IPS-NIHi11 (cell line): Measurements from ENCODE around the gene XRCC1.
A peak's percentile ranks its signal among the peaks of the same experiment; 100 is the strongest.
"Not testable (repeated sequence)": the region's sequence is repeated elsewhere in the genome, so short reads cannot be mapped to it uniquely, and the experiment has no call there.

ENCODE experiments used
- DNase-seq: peaks from one replicate; pipeline ENCODE4 v3.0.0; 2012; ENCODE audit warnings: mixed read lengths, low spot score

XRCC1 gene

GRCh38 chr19:43519436-43520088 lies 55.8 kb downstream of the XRCC1 start:
- peak; percentile 78 for DNase-seq

GRCh38 chr19:43518051-43518450 lies 57.3 kb downstream of the XRCC1 start:
- no peak for DNase-seq

- DNase-seq = not testable (repeated sequence)
Measured at GRCh38 chr19:43512399-43512798, 62.9 kb downstream of the XRCC1 start.

GRCh38 chr19:43511324-43511723 lies 64.0 kb downstream of the XRCC1 start:
- DNase-seq = no peak

GRCh38 chr19:43510713-43511112 lies 64.6 kb downstream of the XRCC1 start:
- no peak for DNase-seq

GRCh38 chr19:43507880-43508279 lies 67.4 kb downstream of the XRCC1 start:
- DNase-seq = no peak

- DNase-seq = no peak
Measured at GRCh38 chr19:43506629-43507028, 68.7 kb downstream of the XRCC1 start.

GRCh38 chr19:43505941-43506340 lies 69.4 kb downstream of the XRCC1 start:
- no peak for DNase-seq

GRCh38 chr19:43505186-43505456 lies 70.2 kb downstream of the XRCC1 start:
- no peak for DNase-seq

- peak; percentile 68 for DNase-seq
Measured at GRCh38 chr19:43504426-43505185, 70.7 kb downstream of the XRCC1 start, which contains the start of gene PHLDB3. Gene PHLDB3, minus strand, starts transcription at chr19:43504746. Its CDS starts 628 bp downstream, at chr19:43504118.

- peak; percentile 97 for DNase-seq
Measured at GRCh38 chr19:43503501-43504425, 71.6 kb downstream of the XRCC1 start.

- DNase-seq = no peak
Measured at GRCh38 chr19:43502419-43502976, 72.8 kb downstream of the XRCC1 start.

- DNase-seq = peak; percentile 77
Measured at GRCh38 chr19:43501661-43502418, 73.5 kb downstream of the XRCC1 start.

- no peak for DNase-seq
Measured at GRCh38 chr19:43499042-43499441, 76.3 kb downstream of the XRCC1 start.

- no peak for DNase-seq
Measured at GRCh38 chr19:43498233-43498842, 77.0 kb downstream of the XRCC1 start.

GRCh38 chr19:43496960-43497359 lies 78.4 kb downstream of the XRCC1 start:
- no peak for DNase-seq

GRCh38 chr19:43495082-43495481 lies 80.2 kb downstream of the XRCC1 start:
- DNase-seq = no peak
